Neural cell (in vitro differentiated cells): ENCODE data around the gene MYCBPAP. TPM values are rescaled to one million over a fixed set of nuclear protein-coding genes. Genes with fewer than 3 reads are reported as not detected.

ENCODE experiments used
- H2AFZ ChIP-seq: fragments of 200-600, 300-800 bp; sonication (generic), shearing (Covaris generic); 2 replicates; pipeline ENCODE4 v1.6.0; 2014; ENCODE audit warnings: low read depth, mild to moderate bottlenecking, antibody characterized with exemption, low read length, moderate library complexity
- H3F3A ChIP-seq: fragments of 200-600 bp; shearing (Covaris generic); 2 replicates; pipeline ENCODE4 v1.6.1; 2016; ENCODE audit warnings: mild to moderate bottlenecking, moderate library complexity, mixed read lengths, antibody characterized with exemption, low read length; ENCODE audit not compliant: insufficient read depth, poor library complexity, severe bottlenecking
- H3K27ac ChIP-seq: fragments of 200-600, 300-800 bp; sonication (generic), shearing (Covaris generic); 2 replicates; pipeline ENCODE4 v1.5.1; 2014; ENCODE audit warnings: mild to moderate bottlenecking, low read length, moderate library complexity
- H3K27me3 ChIP-seq: fragments of 300-800, 200-600 bp; sonication (generic), shearing (Covaris generic); 2 replicates; pipeline ENCODE4 v1.6.0; 2014; ENCODE audit warnings: mild to moderate bottlenecking, low read depth, low read length, moderate library complexity; ENCODE audit not compliant: insufficient read depth
- H3K36me3 ChIP-seq: fragments of 300-800, 200-600 bp; sonication (generic), shearing (Covaris generic); 2 replicates; pipeline ENCODE4 v1.5.1; 2014; ENCODE audit warnings: mild to moderate bottlenecking, antibody characterized with exemption, low read length, moderate library complexity; ENCODE audit not compliant: insufficient read depth
- H3K4me2 ChIP-seq: fragments of 300-800, 200-600 bp; sonication (generic), shearing (Covaris generic); 2 replicates; pipeline ENCODE4 v1.6.0; 2014; ENCODE audit warnings: mild to moderate bottlenecking, low read length
- H3K4me3 ChIP-seq: fragments of 300-800, 200-600 bp; sonication (generic), shearing (Covaris generic); 2 replicates; pipeline ENCODE4 v1.5.1; 2014; ENCODE audit warnings: mild to moderate bottlenecking, low read length, moderate library complexity
- H3K79me2 ChIP-seq: fragments of 200-600 bp; shearing (Covaris generic); replicated peaks from 2 replicates; pipeline ENCODE4 v1.6.0; 2014; ENCODE audit warnings: mild to moderate bottlenecking, low read length, moderate library complexity; ENCODE audit not compliant: insufficient read depth
- H3K9ac ChIP-seq: fragments of 300-800, 200-600 bp; sonication (generic), shearing (Covaris generic); 2 replicates; pipeline ENCODE4 v1.6.1; 2016; ENCODE audit warnings: mild to moderate bottlenecking, low read length, mixed read lengths
- H3K9me2 ChIP-seq: fragments of 200-600 bp; shearing (Covaris generic); 2 replicates; pipeline ENCODE4 v1.6.1; 2016; ENCODE audit warnings: mild to moderate bottlenecking, low read length, mixed read lengths; ENCODE audit not compliant: insufficient read depth
- H3K9me3 ChIP-seq: fragments of 200-600, 300-800 bp; sonication (generic), shearing (Covaris generic); 2 replicates; pipeline ENCODE4 v1.6.1; 2016; ENCODE audit warnings: mild to moderate bottlenecking, mixed run types, low read length, moderate library complexity, mixed read lengths
- H4K20me1 ChIP-seq: fragments of 200-600 bp; shearing (Covaris generic); 2 replicates; pipeline ENCODE4 v1.6.1; 2016; ENCODE audit warnings: mild to moderate bottlenecking, mixed run types; ENCODE audit not compliant: insufficient read depth
- EP300 ChIP-seq: fragments of 450-650 bp; conservative IDR thresholded peaks from 2 replicates; pipeline ENCODE4 v1.6.1; 2014; ENCODE audit warnings: antibody characterized with exemption, mild to moderate bottlenecking, moderate library complexity; ENCODE audit not compliant: poor library complexity, severe bottlenecking
- EZH2 ChIP-seq: fragments of 200-600, 300-800 bp; shearing (Covaris generic), sonication (generic); IDR thresholded peaks from 2 replicates; pipeline ENCODE4 v1.6.1; 2014; ENCODE audit warnings: antibody characterized with exemption, low read length, borderline replicate concordance, mild to moderate bottlenecking; ENCODE audit not compliant: insufficient read depth, poor library complexity, severe bottlenecking
- MXI1 ChIP-seq: fragments of 450-650 bp; conservative IDR thresholded peaks from 2 replicates; pipeline ENCODE4 v1.6.1; 2014; ENCODE audit warnings: antibody characterized with exemption, mild to moderate bottlenecking; ENCODE audit not compliant: poor library complexity, severe bottlenecking
- POLR2AphosphoS5 ChIP-seq: IDR thresholded peaks from 2 replicates; pipeline ENCODE4 v1.6.1; 2012
- RAD21 ChIP-seq: fragments of 450-650 bp; conservative IDR thresholded peaks from 2 replicates; pipeline ENCODE4 v1.6.1; 2014; ENCODE audit warnings: antibody characterized with exemption, mild to moderate bottlenecking, moderate library complexity
- SMC3 ChIP-seq: fragments of 450-650 bp; conservative IDR thresholded peaks from 2 replicates; pipeline ENCODE4 v1.6.1; 2014; ENCODE audit warnings: antibody characterized with exemption, mild to moderate bottlenecking, moderate library complexity; ENCODE audit not compliant: poor library complexity
- TAF1 ChIP-seq: IDR thresholded peaks from 2 replicates; pipeline ENCODE4 v1.6.1; 2012; ENCODE audit warnings: low read depth
- polyA plus RNA-seq: library from polyadenylated mRNA; depleted of rRNA; stranded (reverse); fragments of >200 nt; gene quantifications from 2 replicates; pipeline ENCODE4 v1.2.3, GENCODE V29; 2014
- TF ChIP-seq, protein P1 (sequence below): fragments of 450-650 bp; IDR thresholded peaks from 2 replicates; pipeline ENCODE4 v1.5.1; 2014; ENCODE audit warnings: antibody characterized with exemption, mild to moderate bottlenecking, moderate library complexity; ENCODE audit not compliant: poor library complexity, severe bottlenecking
- TF ChIP-seq, protein P2 (sequence below): IDR thresholded peaks from 2 replicates; pipeline ENCODE4 v1.6.1; 2012; ENCODE audit warnings: borderline replicate concordance

The MYCBPAP gene
- polyA plus RNA-seq, 1 donor from 2014 or later, result 0.35 TPM

DNA sequence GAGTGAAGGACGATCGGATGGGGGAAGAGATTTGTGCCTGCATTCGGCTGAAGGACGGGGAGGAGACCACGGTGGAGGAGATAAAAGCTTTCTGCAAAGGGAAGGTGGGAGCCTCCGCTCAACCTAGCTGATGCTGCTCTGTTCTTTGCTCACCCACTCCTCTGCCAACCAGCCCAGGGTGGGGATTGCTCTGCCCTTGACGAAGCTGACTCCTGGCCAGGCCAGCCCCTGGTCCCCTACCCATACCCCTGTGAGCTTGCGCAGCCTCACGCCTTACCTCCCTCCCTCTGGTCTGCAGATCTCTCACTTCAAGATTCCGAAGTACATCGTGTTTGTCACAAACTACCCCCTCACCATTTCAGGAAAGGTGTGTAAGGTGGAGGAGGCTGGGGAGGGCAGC lies 34.3 kb upstream of the MYCBPAP start:
- Histone ChIP-seq H3K4me3 (no peak overlapping the region), H3K4me2 (no peak overlapping the region), H3K27ac (no peak overlapping the region), H3K9me3 (no peaks in the 10 kb centered on the region), H3K36me3 (no peaks in the 10 kb centered on the region), H3K79me2 (no peaks in the 10 kb centered on the region), H2AFZ (no peak overlapping the region), H3K9me2 (no peaks in the 10 kb centered on the region), H3F3A (no peaks in the 10 kb centered on the region), H3K27me3 (peaks cover 11% of the 10 kb centered on the region), H4K20me1 (no peaks in the 10 kb centered on the region), H3K9ac (no peak overlapping the region)
- TF ChIP-seq, protein P1, sequence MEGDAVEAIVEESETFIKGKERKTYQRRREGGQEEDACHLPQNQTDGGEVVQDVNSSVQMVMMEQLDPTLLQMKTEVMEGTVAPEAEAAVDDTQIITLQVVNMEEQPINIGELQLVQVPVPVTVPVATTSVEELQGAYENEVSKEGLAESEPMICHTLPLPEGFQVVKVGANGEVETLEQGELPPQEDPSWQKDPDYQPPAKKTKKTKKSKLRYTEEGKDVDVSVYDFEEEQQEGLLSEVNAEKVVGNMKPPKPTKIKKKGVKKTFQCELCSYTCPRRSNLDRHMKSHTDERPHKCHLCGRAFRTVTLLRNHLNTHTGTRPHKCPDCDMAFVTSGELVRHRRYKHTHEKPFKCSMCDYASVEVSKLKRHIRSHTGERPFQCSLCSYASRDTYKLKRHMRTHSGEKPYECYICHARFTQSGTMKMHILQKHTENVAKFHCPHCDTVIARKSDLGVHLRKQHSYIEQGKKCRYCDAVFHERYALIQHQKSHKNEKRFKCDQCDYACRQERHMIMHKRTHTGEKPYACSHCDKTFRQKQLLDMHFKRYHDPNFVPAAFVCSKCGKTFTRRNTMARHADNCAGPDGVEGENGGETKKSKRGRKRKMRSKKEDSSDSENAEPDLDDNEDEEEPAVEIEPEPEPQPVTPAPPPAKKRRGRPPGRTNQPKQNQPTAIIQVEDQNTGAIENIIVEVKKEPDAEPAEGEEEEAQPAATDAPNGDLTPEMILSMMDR, result no peak
- TF ChIP-seq MXI1 (no peak), EP300 (no peak), SMC3 (no peak), TAF1 (no peak), POLR2AphosphoS5 (no peak), EZH2 (no peak)
- TF ChIP-seq, protein P2, sequence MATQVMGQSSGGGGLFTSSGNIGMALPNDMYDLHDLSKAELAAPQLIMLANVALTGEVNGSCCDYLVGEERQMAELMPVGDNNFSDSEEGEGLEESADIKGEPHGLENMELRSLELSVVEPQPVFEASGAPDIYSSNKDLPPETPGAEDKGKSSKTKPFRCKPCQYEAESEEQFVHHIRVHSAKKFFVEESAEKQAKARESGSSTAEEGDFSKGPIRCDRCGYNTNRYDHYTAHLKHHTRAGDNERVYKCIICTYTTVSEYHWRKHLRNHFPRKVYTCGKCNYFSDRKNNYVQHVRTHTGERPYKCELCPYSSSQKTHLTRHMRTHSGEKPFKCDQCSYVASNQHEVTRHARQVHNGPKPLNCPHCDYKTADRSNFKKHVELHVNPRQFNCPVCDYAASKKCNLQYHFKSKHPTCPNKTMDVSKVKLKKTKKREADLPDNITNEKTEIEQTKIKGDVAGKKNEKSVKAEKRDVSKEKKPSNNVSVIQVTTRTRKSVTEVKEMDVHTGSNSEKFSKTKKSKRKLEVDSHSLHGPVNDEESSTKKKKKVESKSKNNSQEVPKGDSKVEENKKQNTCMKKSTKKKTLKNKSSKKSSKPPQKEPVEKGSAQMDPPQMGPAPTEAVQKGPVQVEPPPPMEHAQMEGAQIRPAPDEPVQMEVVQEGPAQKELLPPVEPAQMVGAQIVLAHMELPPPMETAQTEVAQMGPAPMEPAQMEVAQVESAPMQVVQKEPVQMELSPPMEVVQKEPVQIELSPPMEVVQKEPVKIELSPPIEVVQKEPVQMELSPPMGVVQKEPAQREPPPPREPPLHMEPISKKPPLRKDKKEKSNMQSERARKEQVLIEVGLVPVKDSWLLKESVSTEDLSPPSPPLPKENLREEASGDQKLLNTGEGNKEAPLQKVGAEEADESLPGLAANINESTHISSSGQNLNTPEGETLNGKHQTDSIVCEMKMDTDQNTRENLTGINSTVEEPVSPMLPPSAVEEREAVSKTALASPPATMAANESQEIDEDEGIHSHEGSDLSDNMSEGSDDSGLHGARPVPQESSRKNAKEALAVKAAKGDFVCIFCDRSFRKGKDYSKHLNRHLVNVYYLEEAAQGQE, result no peak

DNA sequence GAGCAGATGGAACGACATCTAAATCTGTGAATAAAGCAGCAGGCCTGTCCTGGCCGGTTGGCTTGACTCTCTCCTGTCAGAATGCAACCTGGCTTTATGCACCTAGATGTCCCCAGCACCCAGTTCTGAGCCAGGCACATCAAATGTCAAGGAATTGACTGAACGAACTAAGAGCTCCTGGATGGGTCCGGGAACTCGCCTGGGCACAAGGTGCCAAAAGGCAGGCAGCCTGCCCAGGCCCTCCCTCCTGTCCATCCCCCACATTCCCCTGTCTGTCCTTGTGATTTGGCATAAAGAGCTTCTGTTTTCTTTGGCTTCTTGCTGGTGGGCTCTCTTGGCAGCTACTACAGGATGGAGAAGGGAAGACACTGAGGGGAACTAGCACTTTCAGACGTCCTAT lies 33.7 kb upstream of the MYCBPAP start:
- peaks cover 5% of the 10 kb centered on the region for H3K27me3 ChIP-seq
- no peak overlapping the region for H3K4me3 ChIP-seq
- H3K9me3 ChIP-seq, result no peaks in the 10 kb centered on the region
- no peaks in the 10 kb centered on the region for H4K20me1 ChIP-seq
- H3K9me2 ChIP-seq, result no peaks in the 10 kb centered on the region
- no peak overlapping the region for H3K9ac ChIP-seq
- no peak overlapping the region for H3K27ac ChIP-seq
- no peak for TF ChIP-seq RAD21
- no peak for TF ChIP-seq TAF1
- no peak for TF ChIP-seq SMC3
- TF ChIP-seq, protein P1, result no peak
- TF ChIP-seq POLR2AphosphoS5, result no peak
- TF ChIP-seq EZH2, result no peak
- TF ChIP-seq, protein P2, result no peak
- no peak for TF ChIP-seq MXI1
- no peak for TF ChIP-seq EP300
- H3F3A ChIP-seq, result no peaks in the 10 kb centered on the region
- no peak overlapping the region for H2AFZ ChIP-seq
- no peaks in the 10 kb centered on the region for H3K36me3 ChIP-seq
- H3K79me2 ChIP-seq, result no peaks in the 10 kb centered on the region
- H3K4me2 ChIP-seq, result no peak overlapping the region
